NT2/D1 (cell line): Measurements from ENCODE around the gene SCCPDH.
"Not testable (repeated sequence)": the region's sequence is repeated elsewhere in the genome, so short reads cannot be mapped to it uniquely, and the experiment has no call there.

Source experiments
- SUZ12 ChIP-seq: IDR thresholded peaks from 2 replicates; pipeline ENCODE4 v1.6.1; 2011; ENCODE audit not compliant: insufficient read length, insufficient read depth; ENCODE audit errors: extremely low read depth
- YY1 ChIP-seq: IDR thresholded peaks from 2 replicates; pipeline ENCODE4 v1.6.1; 2011; ENCODE audit not compliant: insufficient read length, insufficient read depth

- not testable (repeated sequence) for TF ChIP-seq YY1, SUZ12
These were observed 29.9 kb upstream of the SCCPDH start for GRCh38 chr1:246694213-246694895.
